Measurements from ENCODE around the gene UBE2G1.

DNA sequence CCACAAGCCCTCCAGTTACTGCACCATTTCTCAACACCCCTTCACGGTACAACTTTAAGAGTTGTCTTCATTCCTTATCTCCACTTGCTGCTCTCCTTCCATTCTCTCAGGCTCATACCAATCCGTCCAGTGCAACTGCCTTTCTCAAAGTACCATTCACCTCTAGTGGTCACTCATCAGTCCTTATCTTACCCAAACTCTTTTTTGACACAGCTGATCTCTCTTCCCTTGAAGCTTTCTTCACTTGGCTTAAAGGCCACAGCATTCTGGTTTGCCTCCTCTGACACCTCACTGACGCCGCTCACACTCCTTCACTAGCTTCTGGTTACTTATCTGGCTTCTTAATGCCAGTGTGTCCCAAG, 24.9 kb downstream of the UBE2G1 start:
- TF ChIP-seq, protein P1, sequence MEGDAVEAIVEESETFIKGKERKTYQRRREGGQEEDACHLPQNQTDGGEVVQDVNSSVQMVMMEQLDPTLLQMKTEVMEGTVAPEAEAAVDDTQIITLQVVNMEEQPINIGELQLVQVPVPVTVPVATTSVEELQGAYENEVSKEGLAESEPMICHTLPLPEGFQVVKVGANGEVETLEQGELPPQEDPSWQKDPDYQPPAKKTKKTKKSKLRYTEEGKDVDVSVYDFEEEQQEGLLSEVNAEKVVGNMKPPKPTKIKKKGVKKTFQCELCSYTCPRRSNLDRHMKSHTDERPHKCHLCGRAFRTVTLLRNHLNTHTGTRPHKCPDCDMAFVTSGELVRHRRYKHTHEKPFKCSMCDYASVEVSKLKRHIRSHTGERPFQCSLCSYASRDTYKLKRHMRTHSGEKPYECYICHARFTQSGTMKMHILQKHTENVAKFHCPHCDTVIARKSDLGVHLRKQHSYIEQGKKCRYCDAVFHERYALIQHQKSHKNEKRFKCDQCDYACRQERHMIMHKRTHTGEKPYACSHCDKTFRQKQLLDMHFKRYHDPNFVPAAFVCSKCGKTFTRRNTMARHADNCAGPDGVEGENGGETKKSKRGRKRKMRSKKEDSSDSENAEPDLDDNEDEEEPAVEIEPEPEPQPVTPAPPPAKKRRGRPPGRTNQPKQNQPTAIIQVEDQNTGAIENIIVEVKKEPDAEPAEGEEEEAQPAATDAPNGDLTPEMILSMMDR (IDR thresholded peaks at IDR 0.05), result no peak
- TF ChIP-seq EZH2 (IDR thresholded peaks at IDR 0.05) (no peak), EZH2phosphoT487 (IDR thresholded peaks at IDR 0.05) (no peak)

All from neural progenitor cell (in vitro differentiated cells).